ENCODE results near the gene AKR1E2.

Gene AKR1E2

GRCh38 chr10:4834898-4835405 is 8.9 kb downstream of the AKR1E2 start:
- Histone ChIP-seq H3K36me3 (replicated peaks) (no peaks in the 10 kb centered on the region), H3K27ac (no peak overlapping the region), H3K4me3 (ENCODE audit: low read depth, low read length) (no peak overlapping the region), H3K27me3 (replicated peaks) (no peaks in the 10 kb centered on the region)
- no peak for DNase-seq
- TF ChIP-seq CTCF (IDR thresholded peaks at IDR 0.05; ENCODE audit: low read depth, low read length, missing control alignments): no peak
- in situ Hi-C loops (cut with HindIII; ENCODE audit: low pct_ligation_motif_present, low sequenced_read_pairs): loop anchor here (25.0 kb wide), 1 partner anchor 552 kb away; no protein-coding TSS in a partner anchor

- H3K36me3 ChIP-seq (replicated peaks): no peaks in the 10 kb centered on the region
- no peak overlapping the region for H3K27ac ChIP-seq
- H3K27me3 ChIP-seq (replicated peaks): no peaks in the 10 kb centered on the region
- in situ Hi-C loops (cut with HindIII; ENCODE audit: low pct_ligation_motif_present, low sequenced_read_pairs): loop anchor here (25.0 kb wide), 1 partner anchor 552 kb away; no protein-coding TSS in a partner anchor
- no peak for DNase-seq
- H3K4me3 ChIP-seq (ENCODE audit: low read depth, low read length): no peak overlapping the region
- TF ChIP-seq CTCF (IDR thresholded peaks at IDR 0.05; ENCODE audit: low read depth, low read length, missing control alignments): no peak
Observed at GRCh38 chr10:4835494-4835918, 9.5 kb downstream of the AKR1E2 start.

- Histone ChIP-seq H3K36me3 (replicated peaks) (no peaks in the 10 kb centered on the region), H3K27me3 (replicated peaks) (no peaks in the 10 kb centered on the region), H3K4me3 (ENCODE audit: low read depth, low read length) (no peak overlapping the region), H3K27ac (no peak overlapping the region)
- no peak for DNase-seq
- TF ChIP-seq CTCF (IDR thresholded peaks at IDR 0.05; ENCODE audit: low read depth, low read length, missing control alignments): no peak
- in situ Hi-C loops (cut with HindIII; ENCODE audit: low pct_ligation_motif_present, low sequenced_read_pairs): loop anchor here (25.0 kb wide), 1 partner anchor 551 kb away; no protein-coding TSS in a partner anchor
Observed at GRCh38 chr10:4836416-4836969, 10.5 kb downstream of the AKR1E2 start.

GRCh38 chr10:4837551-4837950 is 11.5 kb downstream of the AKR1E2 start:
- no peak overlapping the region for H3K4me3 ChIP-seq (ENCODE audit: low read depth, low read length)
- TF ChIP-seq CTCF (IDR thresholded peaks at IDR 0.05; ENCODE audit: low read depth, low read length, missing control alignments): no peak
- no peaks in the 10 kb centered on the region for H3K36me3 ChIP-seq (replicated peaks)
- no peak for DNase-seq
- no peaks in the 10 kb centered on the region for H3K27me3 ChIP-seq (replicated peaks)
- H3K27ac ChIP-seq: no peak overlapping the region
- in situ Hi-C loops (cut with HindIII; ENCODE audit: low pct_ligation_motif_present, low sequenced_read_pairs): loop anchor here (25.0 kb wide), 1 partner anchor 550 kb away; no protein-coding TSS in a partner anchor

- Histone ChIP-seq H3K36me3 (replicated peaks) (no peaks in the 10 kb centered on the region), H3K4me3 (ENCODE audit: low read depth, low read length) (no peak overlapping the region), H3K27ac (no peak overlapping the region), H3K27me3 (replicated peaks) (no peaks in the 10 kb centered on the region)
- in situ Hi-C loops (cut with HindIII; ENCODE audit: low pct_ligation_motif_present, low sequenced_read_pairs): loop anchor here (25.0 kb wide), 1 partner anchor 549 kb away; no protein-coding TSS in a partner anchor
- no peak for DNase-seq
- no peak for TF ChIP-seq CTCF (IDR thresholded peaks at IDR 0.05; ENCODE audit: low read depth, low read length, missing control alignments)
Observed at GRCh38 chr10:4838743-4839142, 12.7 kb downstream of the AKR1E2 start.
